B cell (primary cell): ENCODE measurements around the gene THSD4. TPM values are rescaled to one million over a fixed set of nuclear protein-coding genes. Genes with fewer than 3 reads are reported as not detected.

Source experiments
- ATAC-seq: fragments of 200-7000 bp; cut with Tn5 transposase; one replicate; pipeline ENCODE4 v1.10.0; 2021; ENCODE audit warnings: low read depth, mild to moderate bottlenecking, moderate number of reproducible peaks, moderate library complexity
- CTCF ChIA-PET: fragments of 350-600 bp; sonication (Branson Sonifier 250); formaldehyde crosslinking; loops from one replicate; lab custom pipeline; 2021; ENCODE audit warnings: antibody characterized with exemption, inconsistent platforms; lab: Charles Lee
- POLR2A ChIA-PET: fragments of 350-600 bp; sonication (Branson Sonifier 250); formaldehyde crosslinking; loops from one replicate; lab custom pipeline; 2021; ENCODE audit warnings: antibody characterized with exemption; lab: Charles Lee
- DNase-seq: peaks from one replicate; pipeline ENCODE4 v3.0.0; 2013
- H2AFZ ChIP-seq: 2 replicates; pipeline ENCODE4 v1.6.1; 2012; ENCODE audit warnings: mild to moderate bottlenecking, low read depth, low read length; ENCODE audit not compliant: insufficient read depth, poor library complexity, severe bottlenecking
- H3K27ac ChIP-seq, 2 donors: 1 replicate in 1 of 2; 2 replicates in 1 of 2; pipeline ENCODE4 v1.5.1; 2012 to 2013; ENCODE audit warnings: low read length in 2 of 2, mild to moderate bottlenecking in 2 of 2, moderate library complexity in 1 of 2
- H3K27me3 ChIP-seq, 4 experiments: fragments of 200-600 bp in 1 of 4; sonication (generic) in 1 of 4; replicated peaks in 1 of 4; 1 replicate in 2 of 4; 2 replicates in 2 of 4; pipeline versions ENCODE4 v1.6.1 to v1.7.0; 2013 to 2016; ENCODE audit warnings: low read length in 3 of 4, mild to moderate bottlenecking in 2 of 4, mixed read lengths in 1 of 4, moderate library complexity in 1 of 4; ENCODE audit not compliant: insufficient read depth in 4 of 4, control insufficient read depth in 3 of 4; ENCODE audit errors: control extremely low read depth in 1 of 4
- H3K36me3 ChIP-seq, 2 experiments: replicated peaks in 1 of 2; 1 replicate in 1 of 2; 2 replicates in 1 of 2; pipeline versions ENCODE4 v1.6.1 to v1.7.1; 2013; ENCODE audit warnings: low read length in 1 of 2; ENCODE audit not compliant: insufficient read depth in 2 of 2, control insufficient read depth in 1 of 2; ENCODE audit errors: control extremely low read depth in 1 of 2, extremely low read depth in 1 of 2
- H3K4me1 ChIP-seq, 2 donors: fragments of 200-600 bp in 1 of 2; sonication (generic) in 1 of 2; 1 replicate in 1 of 2; 2 replicates in 1 of 2; pipeline versions ENCODE4 v1.5.1 to v1.6.1; 2013 to 2017; ENCODE audit warnings: low read length in 2 of 2; ENCODE audit not compliant: control insufficient read depth in 2 of 2, insufficient read depth in 2 of 2
- H3K4me2 ChIP-seq: replicated peaks from 2 replicates; pipeline ENCODE3; 2012; ENCODE audit warnings: mild to moderate bottlenecking, low read depth, low read length; ENCODE audit not compliant: poor library complexity, severe bottlenecking
- H3K4me3 ChIP-seq, 5 experiments: fragments of 200-600 bp in 1 of 5; sonication (generic) in 1 of 5; 1 replicate in 3 of 5; 2 replicates in 2 of 5; pipeline versions ENCODE4 v1.5.1 to v1.7.0; 2011 to 2016; ENCODE audit warnings: low read length in 4 of 5, mild to moderate bottlenecking in 4 of 5, low read depth in 2 of 5, control low read depth in 1 of 5, moderate library complexity in 1 of 5; ENCODE audit not compliant: insufficient read depth in 1 of 5; ENCODE audit errors: control extremely low read depth in 1 of 5, extremely low read depth in 1 of 5
- H3K79me2 ChIP-seq: fragments of 200-600 bp; sonication (generic); one replicate; pipeline ENCODE4 v1.6.0; 2016; ENCODE audit warnings: low read length; ENCODE audit not compliant: control insufficient read depth, insufficient read depth
- H3K9ac ChIP-seq: fragments of 200-600 bp; sonication (generic); 2 replicates; pipeline ENCODE4 v1.6.1; 2017; ENCODE audit warnings: mild to moderate bottlenecking, low read length, moderate library complexity
- H3K9me3 ChIP-seq, 3 donors: one replicate each; pipeline versions ENCODE4 v1.6.1 to v1.7.1; 2013; ENCODE audit warnings: low read length in 2 of 3; ENCODE audit not compliant: control insufficient read depth in 2 of 3, insufficient read depth in 1 of 3; ENCODE audit errors: control extremely low read depth in 1 of 3
- H4K20me1 ChIP-seq: 2 replicates; pipeline ENCODE4 v1.6.0; 2012; ENCODE audit warnings: mild to moderate bottlenecking, low read length; ENCODE audit not compliant: insufficient read depth, control insufficient read depth, poor library complexity, severe bottlenecking
- H3K27ac Mint-ChIP-seq: one replicate; pipeline ENCODE4 v1.8.0; 2021; ENCODE audit warnings: mixed read lengths
- H3K27me3 Mint-ChIP-seq: one replicate; pipeline ENCODE4 v1.8.0; 2021; ENCODE audit warnings: mixed read lengths
- H3K4me1 Mint-ChIP-seq: one replicate; pipeline ENCODE4 v1.8.0; 2021; ENCODE audit warnings: mixed read lengths
- H3K4me3 Mint-ChIP-seq: one replicate; pipeline ENCODE4 v1.8.0; 2021; ENCODE audit warnings: mixed read lengths
- H3K9me3 Mint-ChIP-seq: one replicate; pipeline ENCODE4 v1.8.0; 2022; ENCODE audit warnings: mixed read lengths; ENCODE audit not compliant: insufficient read depth
- CTCF ChIP-seq: fragments of 200-600 bp; IDR thresholded peaks from one replicate; pipeline ENCODE4 v1.8.0; 2022; ENCODE audit warnings: antibody characterized with exemption, mild to moderate bottlenecking
- EZH2 ChIP-seq: IDR thresholded peaks from 2 replicates; pipeline ENCODE4 v1.6.1; 2012; ENCODE audit warnings: borderline replicate concordance, low read depth, mild to moderate bottlenecking, moderate library complexity, low read length; ENCODE audit not compliant: insufficient read depth, poor library complexity, severe bottlenecking
- WGBS: methylation state at CpG from one replicate; pipeline ENCODE4 v1.1.5; 2013; ENCODE audit warnings: missing lambda C conversion rate; ENCODE audit not compliant: insufficient coverage; 5-methylcytosine and 5-hydroxymethylcytosine counted together
- intact Hi-C: fragments of 100-400 bp; cut with micrococcal nuclease; formaldehyde crosslinking; loops from one replicate; pipeline ENCODE4 v1.10.0; 2022
- polyA plus RNA-seq: library from polyadenylated mRNA; depleted of rRNA; stranded (reverse); fragments of >200 nt; gene quantifications from 2 replicates; pipeline ENCODE4 v1.2.3, GENCODE V29; 2012
- total RNA-seq, 2 donors: library from RNA; stranded (reverse); fragments of 120-200 nt in 1 of 2; gene quantifications; 1 replicate in 1 of 2; 2 replicates in 1 of 2; pipeline versions ENCODE4 v1.2.3 to v1.2.4, GENCODE V29; 2013 to 2022

THSD4 gene
- total and polyA plus RNA-seq, 2 donors (not counting 1 experiment from before 2014, with no cell fraction given) = not detected

DNA sequence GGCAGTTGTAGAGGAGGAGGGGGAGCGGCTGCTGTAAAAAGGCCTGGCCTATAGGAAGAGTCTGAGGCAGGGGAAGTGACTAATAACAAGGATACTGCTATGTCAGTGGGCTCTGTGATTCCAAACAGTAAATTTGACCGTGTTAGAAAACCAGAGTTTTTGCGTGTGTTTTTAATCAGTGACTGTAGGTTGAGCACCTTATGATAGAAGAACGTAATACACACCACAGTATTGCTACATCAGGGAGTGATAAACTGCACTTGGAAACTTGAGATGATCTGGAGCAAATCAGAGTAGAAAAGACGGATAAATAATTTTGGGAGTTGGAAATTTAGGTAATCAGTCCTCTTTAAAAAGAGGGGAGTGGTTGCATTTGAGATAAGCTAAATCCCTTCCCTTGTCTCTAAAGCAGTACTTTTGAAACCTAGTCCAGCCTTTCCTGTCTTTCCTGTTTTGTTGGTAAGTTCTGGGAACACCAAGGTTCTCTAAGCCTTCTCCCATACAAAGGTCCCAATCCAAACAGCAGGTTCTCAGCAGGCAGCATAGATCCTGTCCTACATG is 564.6 kb downstream of the THSD4 start:
- no peaks in the 10 kb centered on the region for H3K4me1 Mint-ChIP-seq
- no peak overlapping the region for H3K27ac ChIP-seq
- no peak overlapping the region for H2AFZ ChIP-seq
- ATAC-seq (no peak), DNase-seq (no peak)
- no peaks in the 10 kb centered on the region for H3K36me3 ChIP-seq
- WGBS = 82% methylated on average over 1 of the region's 5 CpGs
- H3K27me3 ChIP-seq = no peaks in the 10 kb centered on the region
- TF ChIP-seq CTCF (no peak), EZH2 (no peak)
- peaks cover 24% of the 10 kb centered on the region for H3K27me3 Mint-ChIP-seq
- ChIA-PET POLR2A (no interaction called here), CTCF (no interaction called here)
- no peaks in the 10 kb centered on the region for H3K9me3 ChIP-seq
- H3K27ac Mint-ChIP-seq = no peak overlapping the region
- intact Hi-C loops = no loop called here
- H3K4me2 ChIP-seq = no peak overlapping the region
- H3K79me2 ChIP-seq = no peaks in the 10 kb centered on the region
- no peaks in the 10 kb centered on the region for H3K9me3 Mint-ChIP-seq
- no peak overlapping the region for H3K4me3 Mint-ChIP-seq
- no peak overlapping the region for H3K4me3 ChIP-seq
- no peaks in the 10 kb centered on the region for H4K20me1 ChIP-seq
- no peaks in the 10 kb centered on the region for H3K4me1 ChIP-seq
- no peak overlapping the region for H3K9ac ChIP-seq

- TF ChIP-seq EZH2 (no peak), CTCF (no peak)
- WGBS = 90% methylated on average over 2 of the region's 3 CpGs
Observed at GRCh38 chr15:71682001-71682400, 566.7 kb downstream of the THSD4 start.

More at GRCh38 chr15:71682001-71682400, 566.7 kb downstream of the THSD4 start:
- Mint-ChIP-seq H3K4me3 (no peak overlapping the region), H3K4me1 (no peaks in the 10 kb centered on the region), H3K9me3 (no peaks in the 10 kb centered on the region), H3K27ac (no peak overlapping the region), H3K27me3 (peaks cover 12% of the 10 kb centered on the region)
- no peak overlapping the region for H3K4me2 ChIP-seq
- no peaks in the 10 kb centered on the region for H3K36me3 ChIP-seq
- H3K79me2 ChIP-seq = no peaks in the 10 kb centered on the region
- DNase-seq = no peak
- POLR2A ChIA-PET = no interaction called here
- no peak overlapping the region for H3K27ac ChIP-seq
- no peaks in the 10 kb centered on the region for H3K27me3 ChIP-seq
- intact Hi-C loops = no loop called here
- H4K20me1 ChIP-seq = no peaks in the 10 kb centered on the region
- no peaks in the 10 kb centered on the region for H3K4me1 ChIP-seq
- peaks cover 0 to 1% (median 0%) of the 10 kb centered on the region in 3 donors for H3K9me3 ChIP-seq
- CTCF ChIA-PET = no interaction called here
- no peak overlapping the region for H3K4me3 ChIP-seq
- no peak for ATAC-seq
- H2AFZ ChIP-seq = no peak overlapping the region
- H3K9ac ChIP-seq = no peak overlapping the region
